ENCODE results near the gene CNTNAP5.

- TF ChIP-seq CTCF (IDR thresholded peaks at IDR 0.05) (no peak), POLR2A (IDR thresholded peaks at IDR 0.05) (no peak), EP300 (IDR thresholded peaks at IDR 0.05; ENCODE audit: low read depth) (no peak), POLR2AphosphoS5 (IDR thresholded peaks at IDR 0.05) (no peak)
These were observed 95.2 kb downstream of the CNTNAP5 start for GRCh38 chr2:124120246-124120645.
